MCF 10A (cell line): ENCODE data around the gene PBX1. TPM values are rescaled to one million over a fixed set of nuclear protein-coding genes. Genes with fewer than 3 reads are reported as not detected.

Source experiments
- BruUV-seq: library from RNA; stranded (reverse); fragments of 400-500 nt; replicated peaks from 2 replicates; lab custom pipeline; 2021; lab: Mats Ljungman, UMichigan
- CTCF ChIA-PET: fragments of 300-600 bp; sonication (Branson Sonifier 250); formaldehyde crosslinking; extraction: SDS; loops from one replicate; lab custom pipeline; 2021; ENCODE audit warnings: antibody characterized with exemption, inconsistent platforms; lab: Yijun Ruan, JAX
- POLR2A ChIA-PET: fragments of 300-600, 350-650 bp; sonication (Branson Sonifier 250); formaldehyde crosslinking; extraction: SDS; loops from one replicate; lab custom pipeline; 2020; ENCODE audit warnings: antibody characterized with exemption, inconsistent platforms; lab: Yijun Ruan, JAX
- DNase-seq: peaks from one replicate; pipeline ENCODE4 v3.0.0-alpha.2; 2018; ENCODE audit not compliant: unreplicated experiment
- H3K27ac Mint-ChIP-seq: one replicate; pipeline ENCODE4 v1.8.0; 2022; ENCODE audit warnings: mild to moderate bottlenecking, low read depth, mixed read lengths; ENCODE audit not compliant: unreplicated experiment
- H3K27me3 Mint-ChIP-seq: one replicate; pipeline ENCODE4 v1.8.0; 2022; ENCODE audit warnings: mixed read lengths; ENCODE audit not compliant: insufficient read depth, unreplicated experiment
- H3K36me3 Mint-ChIP-seq: one replicate; pipeline ENCODE4 v1.8.0; 2022; ENCODE audit warnings: mild to moderate bottlenecking, moderate library complexity, mixed read lengths; ENCODE audit not compliant: insufficient read depth, unreplicated experiment
- H3K4me1 Mint-ChIP-seq: one replicate; pipeline ENCODE4 v1.8.0; 2022; ENCODE audit warnings: mixed read lengths; ENCODE audit not compliant: insufficient read depth, unreplicated experiment
- H3K4me3 Mint-ChIP-seq: one replicate; pipeline ENCODE4 v1.8.0; 2022; ENCODE audit warnings: mild to moderate bottlenecking, moderate library complexity, mixed read lengths; ENCODE audit not compliant: unreplicated experiment
- H3K9me3 Mint-ChIP-seq: one replicate; pipeline ENCODE4 v1.8.0; 2022; ENCODE audit warnings: mixed read lengths; ENCODE audit not compliant: unreplicated experiment
- CTCF ChIP-seq: fragments of 200-600 bp; IDR thresholded peaks from one replicate; pipeline ENCODE4 v1.8.0; 2022; ENCODE audit warnings: antibody characterized with exemption, mild to moderate bottlenecking; ENCODE audit not compliant: unreplicated experiment
- intact Hi-C: fragments of 100-400 bp; cut with micrococcal nuclease; formaldehyde crosslinking; loops from 2 replicates; pipeline ENCODE4 v1.14.1; 2022
- total RNA-seq: library from RNA; stranded (reverse); gene quantifications from 2 replicates; pipeline ENCODE4 v1.2.3, GENCODE V29; 2022

The PBX1 gene
- total RNA-seq, 1 experiment from 2014 or later: 5.8 TPM

- no TSS peak for BruUV-seq
- TF ChIP-seq CTCF: no peak
- ChIA-PET CTCF (interaction anchor here (1.2 to 1.4 kb wide), 2 partner anchors 225 to 371 kb away, joined by 4 to 5 read pairs; no protein-coding TSS in a partner anchor), POLR2A (interaction anchor here (0.7 to 1.3 kb wide), 2 partner anchors 54 to 85 kb away, joined by 3 read pairs; no protein-coding TSS in a partner anchor)
- Mint-ChIP-seq H3K4me3 (no peak overlapping the region), H3K27ac (no peak overlapping the region), H3K4me1 (peaks cover 28% of the 10 kb centered on the region), H3K27me3 (no peaks in the 10 kb centered on the region), H3K36me3 (no peaks in the 10 kb centered on the region), H3K9me3 (no peaks in the 10 kb centered on the region)
- intact Hi-C loops: no loop called here
- no peak for DNase-seq
Measured at GRCh38 chr1:164702664-164703063, 143.7 kb downstream of the PBX1 start.

GRCh38 chr1:164703463-164703862 is 144.5 kb downstream of the PBX1 start:
- no peak for DNase-seq
- BruUV-seq: no TSS peak
- H3K36me3 Mint-ChIP-seq: no peaks in the 10 kb centered on the region
- no peaks in the 10 kb centered on the region for H3K9me3 Mint-ChIP-seq
- ChIA-PET CTCF (interaction anchor here (0.6 to 2.0 kb wide), 4 partner anchors 18 to 1841 kb away, joined by 3 to 11 read pairs (median 3); no protein-coding TSS in a partner anchor), POLR2A (interaction anchor here (0.7 to 1.3 kb wide), 2 partner anchors 55 to 84 kb away, joined by 3 read pairs; no protein-coding TSS in a partner anchor)
- intact Hi-C loops: no loop called here
- TF ChIP-seq CTCF: no peak
- no peak overlapping the region for H3K27ac Mint-ChIP-seq
- peaks cover 36% of the 10 kb centered on the region for H3K4me1 Mint-ChIP-seq
- no peaks in the 10 kb centered on the region for H3K27me3 Mint-ChIP-seq
- no peak overlapping the region for H3K4me3 Mint-ChIP-seq

GRCh38 chr1:164703960-164704411 is 145.0 kb downstream of the PBX1 start:
- ChIA-PET CTCF (interaction anchor here (0.6 to 2.0 kb wide), 8 partner anchors 14 to 1842 kb away, joined by 3 to 11 read pairs (median 3); no protein-coding TSS in a partner anchor), POLR2A (interaction anchor here (0.8 kb wide), 1 partner anchor 14 kb away, joined by 3 read pairs; no protein-coding TSS in a partner anchor)

More at GRCh38 chr1:164703960-164704411, 145.0 kb downstream of the PBX1 start:
- H3K27me3 Mint-ChIP-seq: no peaks in the 10 kb centered on the region
- no peak for TF ChIP-seq CTCF
- DNase-seq: no peak
- H3K27ac Mint-ChIP-seq: no peak overlapping the region
- no peak overlapping the region for H3K4me3 Mint-ChIP-seq
- no TSS peak for BruUV-seq
- H3K36me3 Mint-ChIP-seq: no peaks in the 10 kb centered on the region
- H3K9me3 Mint-ChIP-seq: no peaks in the 10 kb centered on the region
- intact Hi-C loops: no loop called here
- H3K4me1 Mint-ChIP-seq: peaks cover 36% of the 10 kb centered on the region
